Choroid plexus epithelial cell (primary cell): ENCODE measurements around the gene FOXO1.

Source experiments
- DNase-seq: peaks from one replicate; pipeline ENCODE4 v3.0.0-alpha.2; 2010; ENCODE audit warnings: low read depth
- H3K4me3 ChIP-seq: 2 replicates; pipeline ENCODE4 v1.5.1; 2011; ENCODE audit warnings: low read depth, mild to moderate bottlenecking, control low read depth, low read length, moderate library complexity
- CTCF ChIP-seq: conservative IDR thresholded peaks from 2 replicates; pipeline ENCODE4 v1.5.1; 2011; ENCODE audit warnings: low read depth, mild to moderate bottlenecking, control low read depth, inconsistent platforms, low read length, moderate library complexity

Gene FOXO1

GRCh38 chr13:40583738-40584137 is 82.7 kb downstream of the FOXO1 start:
- DNase-seq: no peak
- H3K4me3 ChIP-seq: no peak overlapping the region
- TF ChIP-seq CTCF: no peak

- no peak for TF ChIP-seq CTCF
- no peak overlapping the region for H3K4me3 ChIP-seq
- no peak for DNase-seq
Measured at GRCh38 chr13:40582531-40582930, 83.9 kb downstream of the FOXO1 start.

DNA sequence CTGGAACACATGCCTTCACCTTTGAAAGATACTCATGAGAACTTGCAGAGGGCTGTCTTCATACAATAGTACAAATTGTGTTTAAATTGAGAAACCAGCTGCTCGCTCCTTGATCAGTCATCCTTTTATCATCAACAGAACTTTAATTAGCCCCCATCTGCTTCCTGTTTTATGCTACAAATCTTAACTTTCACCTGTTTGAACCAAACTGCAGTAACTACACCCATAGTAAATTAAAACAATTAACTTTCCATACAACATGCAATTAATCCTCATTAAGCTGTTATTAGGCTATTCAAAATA is 85.2 kb downstream of the FOXO1 start:
- DNase-seq: no peak
- no peak overlapping the region for H3K4me3 ChIP-seq
- TF ChIP-seq CTCF: no peak

- no peak for DNase-seq
- no peak for TF ChIP-seq CTCF
- no peak overlapping the region for H3K4me3 ChIP-seq
Measured at GRCh38 chr13:40580566-40581276, 85.7 kb downstream of the FOXO1 start.

DNA sequence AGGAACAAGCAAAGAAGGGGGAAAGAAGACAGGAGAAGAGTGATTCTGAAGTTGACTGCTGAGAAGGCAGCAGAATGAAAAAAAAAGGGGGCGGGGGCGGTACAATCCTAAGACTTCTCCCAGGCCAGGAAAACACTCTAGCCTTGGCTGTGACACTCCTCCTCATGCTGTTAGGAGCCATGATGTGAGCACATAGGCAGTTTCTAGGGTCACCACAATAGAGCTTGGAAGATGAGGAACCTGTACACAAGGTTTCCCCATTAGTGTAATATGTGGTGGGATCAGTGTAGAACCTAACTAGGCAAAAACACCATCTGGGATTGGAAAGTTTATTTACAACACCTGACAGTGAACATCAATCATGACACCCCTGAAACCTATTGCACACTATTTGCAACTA is 86.9 kb downstream of the FOXO1 start:
- no peak for TF ChIP-seq CTCF
- no peak for DNase-seq
- H3K4me3 ChIP-seq: no peak overlapping the region

DNA sequence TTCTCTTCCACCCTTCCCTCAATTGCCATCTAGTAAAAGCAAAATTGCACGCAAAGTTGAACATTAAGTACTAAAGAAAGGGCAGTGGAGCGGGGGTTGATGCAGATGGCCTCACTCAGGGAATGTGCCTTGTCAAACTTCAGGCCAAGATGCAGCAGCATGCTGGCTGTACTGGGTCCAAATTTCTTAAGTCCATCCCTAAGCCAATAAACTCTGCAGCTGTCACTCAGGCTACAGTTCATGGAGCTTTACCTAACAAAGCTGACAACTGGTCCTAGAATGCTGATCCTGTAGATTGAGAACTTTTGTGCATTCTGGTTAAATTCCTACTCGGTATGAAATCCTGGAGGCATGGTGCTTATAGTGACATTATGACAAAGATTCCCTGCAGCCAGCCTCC is 88.4 kb downstream of the FOXO1 start:
- no peak overlapping the region for H3K4me3 ChIP-seq
- no peak for TF ChIP-seq CTCF
- no peak for DNase-seq

GRCh38 chr13:40576369-40576768 is 90.1 kb downstream of the FOXO1 start:
- H3K4me3 ChIP-seq: no peak overlapping the region
- TF ChIP-seq CTCF: no peak
- DNase-seq: no peak
